Measurements from ENCODE around the gene ELP5. TPM values are rescaled to one million over a fixed set of nuclear protein-coding genes. Genes with fewer than 3 reads are reported as not detected.

Gene ELP5
- total and polyA plus RNA-seq, 10 of the 15 experiments (the other 5 are each of a cell fraction or from before 2014, with no cell fraction given): 41.1 to 109 (median 77.5) TPM

GRCh38 chr17:7219812-7220592 lies 32.0 kb upstream of the ELP5 start, which contains the start of the genes ACADVL and DLG4:
TSS of gene ACADVL (plus strand) at chr17:7219938. CDS start at chr17:7219985, 47 bp downstream.
TSS of gene DLG4 (minus strand) at chr17:7219836.
- Histone ChIP-seq H3K4me2 (ENCODE audit: control insufficient read depth, insufficient read depth) (peak within 1 kb of the TSS; percentile 97), H3K9ac (ENCODE audit: control insufficient read depth, insufficient read depth, low read length) (peak within 1 kb of the TSS; percentile 86), H2AFZ (ENCODE audit: control insufficient read depth, low read depth, low read length) (peak within 1 kb of the TSS; percentile 39), H3K4me1 (ENCODE audit: control insufficient read depth, insufficient read depth, low read length) (peaks cover 12% of the 10 kb centered on the region), H3K27ac (ENCODE audit: control insufficient read depth, insufficient read depth) (peak within 1 kb of the TSS; percentile 92), H3K4me3 (peak within 1 kb of the TSS; percentile 81), H4K20me1 (ENCODE audit: control insufficient read depth, insufficient read depth) (no peaks in the 10 kb centered on the region), H3K27me3 (replicated peaks in 1 of 2; ENCODE audit: control insufficient read depth in 2 of 2, insufficient read depth in 2 of 2, low read length in 1 of 2) (no peaks in the 10 kb centered on the region), H3K79me2 (ENCODE audit: control insufficient read depth, insufficient read depth, low read length) (peaks cover 14% of the 10 kb centered on the region), H3K36me3 (ENCODE audit: control insufficient read depth in 2 of 2, insufficient read depth in 2 of 2, low read length in 1 of 2) (peaks cover 11% of the 10 kb centered on the region in 2 experiments), H3K9me3 (replicated peaks; ENCODE audit: control insufficient read depth, insufficient read depth, low read length) (no peaks in the 10 kb centered on the region)
- FAIRE-seq (no peak), ATAC-seq (peak; percentile 86), DNase-seq (ENCODE audit: low read depth, low spot score) (no peak)
- SMC1A ChIA-PET (ENCODE audit: uncharacterized antibody, unreplicated experiment): interaction anchor here (0.6 to 4.8 kb wide), 13 partner anchors 10 to 174 kb away, joined by 3 to 34 read pairs (median 5); partner anchors contain the start of genes DVL2, GABARAP and PHF23
- in situ Hi-C loops (cut with MboI) (no loop called here), intact Hi-C loops (cut with micrococcal nuclease; ENCODE audit: unreplicated experiment) (no loop called here)
- WGBS (ENCODE audit: insufficient coverage, insufficient replicate concordance, low lambda C conversion rate, missing lambda C conversion rate): under 1% methylated on average over 57 of the region's 63 CpGs
- BruUV-seq (replicated peaks): no TSS peak
- RAD21 ChIA-PET (ENCODE audit: unreplicated experiment): interaction anchor here (0.6 to 3.2 kb wide), 16 partner anchors 11 to 365 kb away, joined by 3 to 51 read pairs (median 4); partner anchors contain the start of genes CTDNEP1, DVL2, ELP5 and GABARAP
- CTCF ChIA-PET: interaction anchor here (0.8 to 5.1 kb wide), 17 partner anchors 13 to 174 kb away, joined by 3 to 70 read pairs (median 5); partner anchors contain the start of genes ACAP1, DVL2, GABARAP and PHF23
- POLR2A ChIA-PET: interaction anchor here (0.6 to 5.9 kb wide), 13 partner anchors 10 to 333 kb away, joined by 3 to 60 read pairs (median 4); partner anchors contain the start of genes CTDNEP1, DVL2, ELP5 and GABARAP
- TF ChIP-seq STAT3 (IDR thresholded peaks at IDR 0.05; ENCODE audit: low read depth, low read length) (no peak), HDAC2 (IDR thresholded peaks at IDR 0.05) (no peak), BCL11A (IDR thresholded peaks at IDR 0.05; ENCODE audit: low read depth, low read length) (no peak; the same call in 1 of the 2 replicates), CTCF (IDR thresholded peaks at IDR 0.05 in 2 of 3, conservative IDR thresholded peaks at IDR 0.05 in 1 of 3; ENCODE audit: control insufficient read depth in 2 of 3, extremely low read depth in 1 of 3, insufficient read depth in 1 of 3, low read depth in 3 of 3, low read length in 3 of 3) (no peak), NR2C1 (IDR thresholded peaks at IDR 0.05) (peak; percentile 62), BHLHE40 (IDR thresholded peaks at IDR 0.05; ENCODE audit: borderline replicate concordance in 1 of 2, low read depth in 2 of 2, low read length in 1 of 2) (peak; percentile 8 to 37; a peak in 1 of 4 replicates), MYB (IDR thresholded peaks at IDR 0.05; ENCODE audit: borderline replicate concordance, low read depth, low read length) (peak; percentile 86)
- TF ChIP-seq, protein P1, sequence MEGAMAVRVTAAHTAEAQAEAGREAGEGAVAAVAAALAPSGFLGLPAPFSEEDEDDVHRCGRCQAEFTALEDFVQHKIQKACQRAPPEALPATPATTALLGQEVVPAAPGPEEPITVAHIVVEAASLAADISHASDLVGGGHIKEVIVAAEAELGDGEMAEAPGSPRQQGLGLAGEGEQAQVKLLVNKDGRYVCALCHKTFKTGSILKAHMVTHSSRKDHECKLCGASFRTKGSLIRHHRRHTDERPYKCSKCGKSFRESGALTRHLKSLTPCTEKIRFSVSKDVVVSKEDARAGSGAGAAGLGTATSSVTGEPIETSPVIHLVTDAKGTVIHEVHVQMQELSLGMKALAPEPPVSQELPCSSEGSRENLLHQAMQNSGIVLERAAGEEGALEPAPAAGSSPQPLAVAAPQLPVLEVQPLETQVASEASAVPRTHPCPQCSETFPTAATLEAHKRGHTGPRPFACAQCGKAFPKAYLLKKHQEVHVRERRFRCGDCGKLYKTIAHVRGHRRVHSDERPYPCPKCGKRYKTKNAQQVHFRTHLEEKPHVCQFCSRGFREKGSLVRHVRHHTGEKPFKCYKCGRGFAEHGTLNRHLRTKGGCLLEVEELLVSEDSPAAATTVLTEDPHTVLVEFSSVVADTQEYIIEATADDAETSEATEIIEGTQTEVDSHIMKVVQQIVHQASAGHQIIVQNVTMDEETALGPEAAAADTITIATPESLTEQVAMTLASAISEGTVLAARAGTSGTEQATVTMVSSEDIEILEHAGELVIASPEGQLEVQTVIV (IDR thresholded peaks at IDR 0.05; ENCODE audit: borderline replicate concordance, partially characterized antibody): no peak
- TF ChIP-seq, protein P2, sequence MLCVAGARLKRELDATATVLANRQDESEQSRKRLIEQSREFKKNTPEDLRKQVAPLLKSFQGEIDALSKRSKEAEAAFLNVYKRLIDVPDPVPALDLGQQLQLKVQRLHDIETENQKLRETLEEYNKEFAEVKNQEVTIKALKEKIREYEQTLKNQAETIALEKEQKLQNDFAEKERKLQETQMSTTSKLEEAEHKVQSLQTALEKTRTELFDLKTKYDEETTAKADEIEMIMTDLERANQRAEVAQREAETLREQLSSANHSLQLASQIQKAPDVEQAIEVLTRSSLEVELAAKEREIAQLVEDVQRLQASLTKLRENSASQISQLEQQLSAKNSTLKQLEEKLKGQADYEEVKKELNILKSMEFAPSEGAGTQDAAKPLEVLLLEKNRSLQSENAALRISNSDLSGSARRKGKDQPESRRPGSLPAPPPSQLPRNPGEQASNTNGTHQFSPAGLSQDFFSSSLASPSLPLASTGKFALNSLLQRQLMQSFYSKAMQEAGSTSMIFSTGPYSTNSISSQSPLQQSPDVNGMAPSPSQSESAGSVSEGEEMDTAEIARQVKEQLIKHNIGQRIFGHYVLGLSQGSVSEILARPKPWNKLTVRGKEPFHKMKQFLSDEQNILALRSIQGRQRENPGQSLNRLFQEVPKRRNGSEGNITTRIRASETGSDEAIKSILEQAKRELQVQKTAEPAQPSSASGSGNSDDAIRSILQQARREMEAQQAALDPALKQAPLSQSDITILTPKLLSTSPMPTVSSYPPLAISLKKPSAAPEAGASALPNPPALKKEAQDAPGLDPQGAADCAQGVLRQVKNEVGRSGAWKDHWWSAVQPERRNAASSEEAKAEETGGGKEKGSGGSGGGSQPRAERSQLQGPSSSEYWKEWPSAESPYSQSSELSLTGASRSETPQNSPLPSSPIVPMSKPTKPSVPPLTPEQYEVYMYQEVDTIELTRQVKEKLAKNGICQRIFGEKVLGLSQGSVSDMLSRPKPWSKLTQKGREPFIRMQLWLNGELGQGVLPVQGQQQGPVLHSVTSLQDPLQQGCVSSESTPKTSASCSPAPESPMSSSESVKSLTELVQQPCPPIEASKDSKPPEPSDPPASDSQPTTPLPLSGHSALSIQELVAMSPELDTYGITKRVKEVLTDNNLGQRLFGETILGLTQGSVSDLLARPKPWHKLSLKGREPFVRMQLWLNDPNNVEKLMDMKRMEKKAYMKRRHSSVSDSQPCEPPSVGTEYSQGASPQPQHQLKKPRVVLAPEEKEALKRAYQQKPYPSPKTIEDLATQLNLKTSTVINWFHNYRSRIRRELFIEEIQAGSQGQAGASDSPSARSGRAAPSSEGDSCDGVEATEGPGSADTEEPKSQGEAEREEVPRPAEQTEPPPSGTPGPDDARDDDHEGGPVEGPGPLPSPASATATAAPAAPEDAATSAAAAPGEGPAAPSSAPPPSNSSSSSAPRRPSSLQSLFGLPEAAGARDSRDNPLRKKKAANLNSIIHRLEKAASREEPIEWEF (IDR thresholded peaks at IDR 0.05; ENCODE audit: insufficient replicate concordance, low read depth, low read length): no peak
